ENCODE measurements around the gene KBTBD12.

The KBTBD12 gene

DNA sequence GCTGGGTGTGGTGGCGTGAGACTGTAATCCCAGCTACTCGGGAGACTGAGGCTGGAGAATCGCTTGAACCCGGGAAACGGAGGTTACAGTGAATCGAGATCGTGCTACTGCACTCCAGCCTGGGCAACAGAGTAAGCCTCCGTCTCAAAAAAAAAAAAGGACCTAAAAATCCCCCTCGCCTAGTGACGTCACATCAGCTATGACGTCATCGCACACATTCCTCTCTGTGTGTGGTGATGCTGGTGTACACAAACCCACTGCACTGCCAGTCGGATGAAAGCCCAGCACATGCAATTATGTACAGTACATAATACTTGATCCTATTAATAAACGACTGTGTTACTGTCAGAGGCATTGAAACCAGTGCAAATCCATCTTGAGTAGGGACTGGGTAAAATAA lies 97.0 kb downstream of the KBTBD12 start:
- Histone ChIP-seq H3K27ac (no peak overlapping the region), H3K4me3 (ENCODE audit: low read depth, low read length) (no peak overlapping the region), H3K27me3 (replicated peaks) (no peaks in the 10 kb centered on the region), H3K36me3 (replicated peaks) (no peaks in the 10 kb centered on the region)
- in situ Hi-C loops (cut with HindIII; ENCODE audit: low pct_ligation_motif_present, low sequenced_read_pairs): no loop called here
- no peak for DNase-seq
- TF ChIP-seq, protein P1, sequence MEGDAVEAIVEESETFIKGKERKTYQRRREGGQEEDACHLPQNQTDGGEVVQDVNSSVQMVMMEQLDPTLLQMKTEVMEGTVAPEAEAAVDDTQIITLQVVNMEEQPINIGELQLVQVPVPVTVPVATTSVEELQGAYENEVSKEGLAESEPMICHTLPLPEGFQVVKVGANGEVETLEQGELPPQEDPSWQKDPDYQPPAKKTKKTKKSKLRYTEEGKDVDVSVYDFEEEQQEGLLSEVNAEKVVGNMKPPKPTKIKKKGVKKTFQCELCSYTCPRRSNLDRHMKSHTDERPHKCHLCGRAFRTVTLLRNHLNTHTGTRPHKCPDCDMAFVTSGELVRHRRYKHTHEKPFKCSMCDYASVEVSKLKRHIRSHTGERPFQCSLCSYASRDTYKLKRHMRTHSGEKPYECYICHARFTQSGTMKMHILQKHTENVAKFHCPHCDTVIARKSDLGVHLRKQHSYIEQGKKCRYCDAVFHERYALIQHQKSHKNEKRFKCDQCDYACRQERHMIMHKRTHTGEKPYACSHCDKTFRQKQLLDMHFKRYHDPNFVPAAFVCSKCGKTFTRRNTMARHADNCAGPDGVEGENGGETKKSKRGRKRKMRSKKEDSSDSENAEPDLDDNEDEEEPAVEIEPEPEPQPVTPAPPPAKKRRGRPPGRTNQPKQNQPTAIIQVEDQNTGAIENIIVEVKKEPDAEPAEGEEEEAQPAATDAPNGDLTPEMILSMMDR (IDR thresholded peaks at IDR 0.05; ENCODE audit: low read depth, low read length, missing control alignments): no peak

DNA sequence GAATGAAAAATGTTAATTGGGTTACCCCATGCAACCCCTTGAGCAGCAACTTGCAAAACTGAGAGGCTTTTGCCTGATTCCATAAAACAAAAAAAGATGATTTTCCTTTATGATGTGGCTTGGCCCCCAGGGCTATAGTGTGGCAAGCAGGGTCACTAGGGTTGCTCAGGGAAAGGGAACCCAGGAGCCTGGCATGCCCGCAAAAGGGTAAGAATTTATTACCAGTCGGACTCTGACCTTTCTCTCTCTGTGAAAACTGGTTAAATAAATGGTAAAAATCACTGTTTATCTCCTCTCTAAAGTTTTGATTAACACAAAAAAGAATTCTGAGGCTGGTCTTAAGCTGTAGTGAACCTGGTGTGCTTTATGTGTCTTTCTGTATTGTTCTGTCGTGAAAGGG lies 99.5 kb downstream of the KBTBD12 start:
- no peak overlapping the region for H3K4me3 ChIP-seq (ENCODE audit: low read depth, low read length)
- no peak overlapping the region for H3K27ac ChIP-seq
- no peaks in the 10 kb centered on the region for H3K27me3 ChIP-seq (replicated peaks)
- no peak for DNase-seq
- no peaks in the 10 kb centered on the region for H3K36me3 ChIP-seq (replicated peaks)
- TF ChIP-seq, protein P1 (IDR thresholded peaks at IDR 0.05; ENCODE audit: low read depth, low read length, missing control alignments): no peak
- in situ Hi-C loops (cut with HindIII; ENCODE audit: low pct_ligation_motif_present, low sequenced_read_pairs): no loop called here

DNA sequence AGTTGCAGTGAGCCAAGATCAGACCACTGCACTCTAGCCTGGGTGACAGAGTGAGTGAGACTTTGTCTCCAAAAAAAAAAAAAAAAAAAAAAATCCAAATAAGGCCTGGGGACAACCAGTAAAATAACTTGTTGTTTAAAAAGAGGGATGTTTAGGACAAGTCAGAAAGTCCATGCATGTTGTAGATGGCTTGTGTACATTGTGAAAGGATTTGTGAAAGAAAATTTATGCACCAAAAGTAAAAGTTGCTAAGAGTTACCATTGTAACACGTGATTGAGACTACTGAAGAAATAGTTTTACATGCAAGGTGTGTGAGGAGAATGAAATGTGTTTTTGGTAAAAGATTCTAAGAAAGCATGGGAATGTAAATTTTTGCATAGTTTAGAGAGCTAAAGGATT lies 101.5 kb downstream of the KBTBD12 start:
- H3K27me3 ChIP-seq (replicated peaks): no peaks in the 10 kb centered on the region
- DNase-seq: no peak
- no peaks in the 10 kb centered on the region for H3K36me3 ChIP-seq (replicated peaks)
- TF ChIP-seq, protein P1 (IDR thresholded peaks at IDR 0.05; ENCODE audit: low read depth, low read length, missing control alignments): no peak
- no peak overlapping the region for H3K27ac ChIP-seq
- no peak overlapping the region for H3K4me3 ChIP-seq (ENCODE audit: low read depth, low read length)
- in situ Hi-C loops (cut with HindIII; ENCODE audit: low pct_ligation_motif_present, low sequenced_read_pairs): no loop called here

DNA sequence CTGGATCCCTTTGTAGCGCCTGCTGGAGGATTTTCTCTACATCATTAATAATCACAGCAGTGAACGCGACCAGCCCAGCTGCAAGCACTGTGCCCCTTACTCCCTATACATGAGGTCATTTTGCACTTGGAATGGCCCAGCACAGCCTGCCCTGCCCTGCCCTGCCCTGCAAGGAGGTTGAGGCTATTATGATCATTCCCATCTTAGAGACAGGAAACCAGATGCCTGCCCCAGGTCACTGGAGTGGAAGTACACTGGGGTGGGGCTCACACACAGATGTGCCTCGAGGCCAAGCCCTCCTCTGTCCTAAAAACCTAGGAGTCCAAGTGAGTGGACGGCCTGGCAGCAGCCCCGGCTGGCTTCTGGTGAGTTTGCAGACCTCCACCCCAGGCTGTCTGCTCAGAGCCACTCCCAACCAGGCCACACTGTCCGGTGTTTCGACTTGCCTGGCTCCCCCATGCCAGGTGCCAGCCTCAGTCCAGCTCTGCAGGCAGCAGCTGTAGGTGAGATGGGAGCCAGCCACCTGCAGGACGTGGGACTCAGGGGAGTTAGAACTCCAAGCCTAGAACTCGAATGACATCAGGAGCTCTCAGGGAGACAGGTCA lies 106.8 kb downstream of the KBTBD12 start:
- in situ Hi-C loops (cut with HindIII; ENCODE audit: low pct_ligation_motif_present, low sequenced_read_pairs): no loop called here

DNA sequence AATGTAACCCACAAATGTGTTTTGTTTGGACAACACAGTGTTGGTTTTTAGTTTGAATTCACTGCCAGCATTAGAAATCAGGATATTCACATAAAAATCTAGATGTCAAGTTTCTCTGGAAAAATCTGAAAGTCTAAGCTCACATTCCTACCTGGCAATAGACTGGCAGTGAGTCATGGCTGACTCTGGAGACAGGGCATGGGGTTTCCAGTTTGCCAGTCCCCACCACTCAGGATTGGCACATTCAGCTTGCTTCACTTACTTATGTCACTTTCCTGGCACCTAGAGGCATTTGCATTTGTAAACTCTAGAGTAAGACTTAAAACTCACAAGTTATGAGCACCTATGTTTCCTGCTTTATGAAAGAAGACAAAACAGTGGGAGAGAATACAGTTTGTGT lies 118.1 kb downstream of the KBTBD12 start:
- in situ Hi-C loops (cut with HindIII; ENCODE audit: low pct_ligation_motif_present, low sequenced_read_pairs): no loop called here
- DNase-seq: no peak
- TF ChIP-seq, protein P1 (IDR thresholded peaks at IDR 0.05; ENCODE audit: low read depth, low read length, missing control alignments): no peak

More for the DNA sequence above, 106.8 kb downstream of the KBTBD12 start:
- Histone ChIP-seq H3K27me3 (replicated peaks) (peaks cover 4% of the 10 kb centered on the region), H3K4me3 (ENCODE audit: low read depth, low read length) (no peak overlapping the region), H3K36me3 (replicated peaks) (no peaks in the 10 kb centered on the region), H3K27ac (no peak overlapping the region)
- TF ChIP-seq, protein P1 (IDR thresholded peaks at IDR 0.05; ENCODE audit: low read depth, low read length, missing control alignments): no peak
- DNase-seq: no peak

DNA sequence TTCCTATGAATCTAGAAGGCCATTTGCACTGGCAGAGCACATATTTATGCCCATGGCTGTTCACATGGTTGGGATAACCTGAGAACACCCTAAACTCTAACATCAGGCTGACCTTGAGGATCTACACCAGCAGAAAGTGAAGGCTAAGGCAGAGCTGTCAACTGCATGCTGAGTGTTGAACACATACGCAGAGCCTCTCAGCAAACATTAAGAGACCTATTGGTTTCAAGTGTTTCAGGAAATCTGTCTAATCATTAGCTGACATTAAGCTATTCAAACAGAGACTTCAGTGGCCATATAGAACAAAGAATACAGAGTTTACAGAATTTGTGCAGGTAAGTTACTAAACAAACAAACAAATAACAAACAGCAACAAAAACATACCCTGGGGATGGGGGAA lies 121.1 kb downstream of the KBTBD12 start:
- TF ChIP-seq, protein P1 (IDR thresholded peaks at IDR 0.05; ENCODE audit: low read depth, low read length, missing control alignments): no peak
- in situ Hi-C loops (cut with HindIII; ENCODE audit: low pct_ligation_motif_present, low sequenced_read_pairs): no loop called here
- DNase-seq: no peak
- Histone ChIP-seq H3K27ac (no peak overlapping the region), H3K36me3 (replicated peaks) (no peaks in the 10 kb centered on the region), H3K4me3 (ENCODE audit: low read depth, low read length) (no peak overlapping the region), H3K27me3 (replicated peaks) (peaks cover 4% of the 10 kb centered on the region)

More for the DNA sequence above, 118.1 kb downstream of the KBTBD12 start:
- H3K27ac ChIP-seq: no peak overlapping the region
- H3K36me3 ChIP-seq (replicated peaks): no peaks in the 10 kb centered on the region
- H3K4me3 ChIP-seq (ENCODE audit: low read depth, low read length): no peak overlapping the region
- no peaks in the 10 kb centered on the region for H3K27me3 ChIP-seq (replicated peaks)
